ENCODE results near the gene BNC1.

Gene BNC1, protein sequence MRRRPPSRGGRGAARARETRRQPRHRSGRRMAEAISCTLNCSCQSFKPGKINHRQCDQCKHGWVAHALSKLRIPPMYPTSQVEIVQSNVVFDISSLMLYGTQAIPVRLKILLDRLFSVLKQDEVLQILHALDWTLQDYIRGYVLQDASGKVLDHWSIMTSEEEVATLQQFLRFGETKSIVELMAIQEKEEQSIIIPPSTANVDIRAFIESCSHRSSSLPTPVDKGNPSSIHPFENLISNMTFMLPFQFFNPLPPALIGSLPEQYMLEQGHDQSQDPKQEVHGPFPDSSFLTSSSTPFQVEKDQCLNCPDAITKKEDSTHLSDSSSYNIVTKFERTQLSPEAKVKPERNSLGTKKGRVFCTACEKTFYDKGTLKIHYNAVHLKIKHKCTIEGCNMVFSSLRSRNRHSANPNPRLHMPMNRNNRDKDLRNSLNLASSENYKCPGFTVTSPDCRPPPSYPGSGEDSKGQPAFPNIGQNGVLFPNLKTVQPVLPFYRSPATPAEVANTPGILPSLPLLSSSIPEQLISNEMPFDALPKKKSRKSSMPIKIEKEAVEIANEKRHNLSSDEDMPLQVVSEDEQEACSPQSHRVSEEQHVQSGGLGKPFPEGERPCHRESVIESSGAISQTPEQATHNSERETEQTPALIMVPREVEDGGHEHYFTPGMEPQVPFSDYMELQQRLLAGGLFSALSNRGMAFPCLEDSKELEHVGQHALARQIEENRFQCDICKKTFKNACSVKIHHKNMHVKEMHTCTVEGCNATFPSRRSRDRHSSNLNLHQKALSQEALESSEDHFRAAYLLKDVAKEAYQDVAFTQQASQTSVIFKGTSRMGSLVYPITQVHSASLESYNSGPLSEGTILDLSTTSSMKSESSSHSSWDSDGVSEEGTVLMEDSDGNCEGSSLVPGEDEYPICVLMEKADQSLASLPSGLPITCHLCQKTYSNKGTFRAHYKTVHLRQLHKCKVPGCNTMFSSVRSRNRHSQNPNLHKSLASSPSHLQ

DNA sequence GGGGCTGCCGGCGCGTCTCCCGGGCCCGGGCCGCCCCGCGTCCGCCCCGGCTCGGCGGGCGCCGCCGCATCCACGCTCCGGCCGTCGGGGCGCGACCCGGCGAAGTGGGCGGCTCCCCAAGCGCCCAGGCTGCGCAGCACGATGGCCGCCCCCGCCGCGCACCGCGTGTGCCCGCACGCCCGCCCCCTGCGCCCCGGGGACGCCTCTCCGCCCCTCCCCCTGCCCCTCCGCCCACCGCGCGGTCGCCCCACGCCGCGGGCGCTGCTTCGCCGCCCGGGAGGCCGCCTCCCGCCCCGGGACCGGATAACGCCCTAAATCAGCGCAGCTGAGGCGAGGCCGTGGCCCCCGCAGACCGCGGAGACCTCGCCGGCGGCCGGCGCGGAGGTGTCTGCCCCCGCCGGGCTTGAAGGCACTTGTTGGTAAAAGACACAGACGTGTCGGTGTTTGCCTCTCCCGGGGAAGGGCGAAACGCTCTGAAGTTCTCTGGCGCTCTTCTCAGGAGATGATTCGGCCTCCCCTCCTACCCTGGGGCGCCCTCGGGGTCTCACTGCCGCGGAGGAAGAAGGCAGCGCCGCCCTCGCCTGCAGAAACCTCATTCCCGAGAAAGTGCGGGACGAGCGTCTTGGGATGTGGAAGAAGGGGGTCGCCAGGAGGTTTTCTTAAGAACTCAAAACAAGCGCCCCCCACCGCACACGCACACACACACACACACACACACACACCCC, at the start of gene BNC1:
TSS of gene BNC1 (minus strand) at position 106 of the 725 bp plus-strand sequence. CDS start at position 70, 36 bp downstream.
- in situ Hi-C loops (cut with MboI; ENCODE audit: low sequenced_read_pairs): no loop called here

DNA sequence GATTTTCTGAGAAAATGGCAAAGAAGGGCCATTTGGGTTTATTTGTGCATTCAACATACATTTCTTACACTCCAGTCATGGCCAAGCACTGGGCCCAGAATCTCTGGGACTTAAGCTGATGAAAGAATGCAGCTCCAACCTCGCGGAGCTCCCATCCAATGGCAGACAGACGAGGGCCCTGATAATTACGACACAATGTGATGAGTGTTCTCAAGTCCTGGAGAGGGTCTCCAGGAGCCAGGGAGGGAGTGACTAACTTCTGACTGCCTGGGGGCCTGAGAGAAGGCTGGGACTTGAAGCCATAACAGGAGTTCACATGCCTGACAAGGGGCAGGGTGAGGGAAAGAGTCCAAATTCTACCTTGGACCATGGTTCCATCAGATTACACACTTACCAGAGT, 42.6 kb upstream of the BNC1 start:
- in situ Hi-C loops (cut with MboI; ENCODE audit: low sequenced_read_pairs): no loop called here

DNA sequence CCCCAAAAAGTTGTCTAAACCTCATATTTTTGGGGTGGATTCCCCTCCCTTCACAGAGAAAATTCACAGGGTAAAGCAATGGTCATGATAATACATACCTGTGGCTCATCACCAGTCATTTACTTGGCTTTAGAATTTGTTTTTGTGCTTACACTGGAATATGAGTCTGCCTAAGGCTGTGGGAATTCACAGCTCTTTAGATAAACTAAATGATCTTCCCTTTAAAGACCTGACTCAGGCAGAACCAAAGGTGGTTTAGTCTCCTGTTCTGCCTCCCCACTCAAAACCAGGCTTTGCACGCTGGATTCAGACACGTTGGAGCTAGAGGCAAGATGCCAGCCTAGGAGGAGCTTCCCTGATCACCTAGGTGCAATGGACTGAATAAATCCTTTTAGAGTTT, 40.3 kb upstream of the BNC1 start:
- in situ Hi-C loops (cut with MboI; ENCODE audit: low sequenced_read_pairs): no loop called here

DNA sequence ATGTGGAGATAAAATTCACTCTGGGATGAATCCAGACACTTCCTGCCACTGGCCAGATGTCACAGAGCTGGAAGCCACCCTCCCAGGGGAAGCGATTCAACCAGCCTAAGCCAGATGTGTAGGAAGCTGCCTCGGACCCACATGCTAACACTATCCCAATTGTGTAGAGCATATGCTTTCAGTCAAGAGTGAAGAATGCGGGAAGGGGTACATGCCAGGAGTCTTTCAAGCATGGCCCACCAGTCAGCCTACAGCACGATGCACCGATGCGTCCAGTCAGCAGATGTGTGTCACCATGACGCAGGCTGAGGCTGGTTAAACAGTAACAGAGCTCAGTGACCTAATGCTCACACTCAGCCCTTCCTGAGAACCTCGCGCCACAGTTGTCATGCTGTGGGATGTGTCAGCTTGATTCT, 38.8 kb upstream of the BNC1 start:
- in situ Hi-C loops (cut with MboI; ENCODE audit: low sequenced_read_pairs): no loop called here

DNA sequence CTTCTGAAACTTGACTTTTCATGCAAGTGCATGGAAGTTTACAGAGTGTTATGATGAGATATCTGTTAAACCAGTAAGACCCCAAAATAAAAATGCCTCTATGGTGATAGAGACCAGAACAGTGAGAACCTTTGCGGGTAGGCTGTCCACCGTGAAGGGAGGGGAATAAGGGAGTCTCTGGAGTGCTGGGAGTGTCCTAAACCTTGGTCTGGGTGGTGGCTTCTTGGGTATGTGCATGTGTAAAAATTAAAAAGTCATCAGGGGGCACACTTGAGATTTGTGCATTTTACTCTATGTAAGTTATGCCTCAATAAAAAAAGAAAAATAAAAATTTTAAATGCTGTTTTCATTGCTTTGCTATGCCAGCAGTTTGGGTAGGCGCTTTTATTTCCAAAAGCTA, 38.2 kb upstream of the BNC1 start:
- in situ Hi-C loops (cut with MboI; ENCODE audit: low sequenced_read_pairs): no loop called here

DNA sequence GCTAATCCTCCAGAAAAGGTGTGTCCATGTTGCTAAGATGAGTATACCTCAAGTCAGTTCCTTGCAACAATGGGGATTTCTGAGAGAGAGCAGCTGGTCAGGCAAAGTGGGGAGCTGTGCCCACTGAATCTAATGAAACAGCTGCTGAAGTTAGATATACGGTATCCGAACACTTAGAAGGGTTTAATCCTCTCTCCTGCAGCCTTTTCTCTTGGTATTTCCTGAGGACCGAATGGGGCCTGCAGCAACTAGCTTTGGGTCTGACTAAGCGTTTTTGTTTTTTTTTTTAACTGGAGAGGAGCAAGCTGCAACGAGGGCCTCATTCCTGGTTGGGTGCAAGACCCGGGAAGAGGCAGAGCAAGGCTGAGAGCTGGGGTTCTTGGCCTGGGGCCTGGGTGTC, 37.6 kb upstream of the BNC1 start:
- in situ Hi-C loops (cut with MboI; ENCODE audit: low sequenced_read_pairs): no loop called here

DNA sequence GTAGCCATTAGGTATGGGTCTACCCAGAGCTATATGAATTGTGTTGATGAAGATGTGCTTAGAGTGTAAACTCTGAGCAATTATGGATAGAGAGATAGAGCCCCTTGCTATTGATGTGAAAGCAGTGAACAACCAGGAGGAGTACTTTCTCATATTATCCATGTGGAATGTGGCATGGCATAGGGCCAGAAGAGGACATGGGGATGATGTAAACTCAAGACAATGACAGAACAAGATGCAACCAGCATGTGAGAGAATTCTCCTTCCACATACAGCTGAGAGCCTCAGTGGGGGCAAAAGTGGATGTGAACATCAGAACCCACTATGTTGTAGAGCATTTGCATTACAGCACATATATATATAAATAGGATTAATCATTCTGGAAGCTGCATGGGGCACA, 36.4 kb upstream of the BNC1 start:
- in situ Hi-C loops (cut with MboI; ENCODE audit: low sequenced_read_pairs): no loop called here

DNA sequence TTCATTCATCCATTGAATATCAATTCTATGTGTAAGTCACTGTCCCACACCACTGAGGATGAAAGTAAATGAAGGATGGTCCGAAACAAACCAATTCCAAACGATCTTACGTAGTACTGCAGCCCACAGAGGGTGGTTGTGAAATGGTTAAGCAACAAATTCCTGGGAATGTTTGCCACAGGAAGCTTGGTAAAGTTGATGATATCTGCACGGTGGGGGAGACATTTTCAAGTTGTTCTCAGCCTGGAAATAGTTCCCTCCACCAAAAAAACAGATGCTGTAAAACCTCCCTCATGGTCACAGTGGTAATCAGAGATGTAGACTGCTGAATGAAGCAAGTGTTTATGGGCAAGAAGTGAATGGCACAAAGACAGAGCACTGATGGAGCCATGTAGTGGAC, 35.9 kb upstream of the BNC1 start:
- in situ Hi-C loops (cut with MboI; ENCODE audit: low sequenced_read_pairs): no loop called here

DNA sequence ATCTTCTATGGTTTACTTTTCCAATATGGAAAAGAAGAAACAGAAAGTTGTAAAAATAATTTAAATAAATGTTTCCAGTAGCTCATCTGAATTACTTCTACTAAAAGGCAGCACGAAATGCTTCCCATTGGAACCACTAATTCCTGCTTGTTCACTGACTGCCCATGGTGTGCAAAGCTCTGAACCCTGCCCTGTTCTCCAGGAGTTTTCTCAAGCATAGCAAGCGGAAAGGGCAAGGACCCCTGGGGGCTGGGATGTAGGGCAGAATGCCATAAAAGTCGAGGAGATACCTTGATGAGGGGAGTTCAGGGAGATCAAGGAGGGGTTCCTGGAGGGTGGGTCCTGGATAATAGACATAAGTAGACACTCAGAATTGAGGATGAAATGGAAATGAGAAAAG, 35.3 kb upstream of the BNC1 start:
- in situ Hi-C loops (cut with MboI; ENCODE audit: low sequenced_read_pairs): no loop called here

DNA sequence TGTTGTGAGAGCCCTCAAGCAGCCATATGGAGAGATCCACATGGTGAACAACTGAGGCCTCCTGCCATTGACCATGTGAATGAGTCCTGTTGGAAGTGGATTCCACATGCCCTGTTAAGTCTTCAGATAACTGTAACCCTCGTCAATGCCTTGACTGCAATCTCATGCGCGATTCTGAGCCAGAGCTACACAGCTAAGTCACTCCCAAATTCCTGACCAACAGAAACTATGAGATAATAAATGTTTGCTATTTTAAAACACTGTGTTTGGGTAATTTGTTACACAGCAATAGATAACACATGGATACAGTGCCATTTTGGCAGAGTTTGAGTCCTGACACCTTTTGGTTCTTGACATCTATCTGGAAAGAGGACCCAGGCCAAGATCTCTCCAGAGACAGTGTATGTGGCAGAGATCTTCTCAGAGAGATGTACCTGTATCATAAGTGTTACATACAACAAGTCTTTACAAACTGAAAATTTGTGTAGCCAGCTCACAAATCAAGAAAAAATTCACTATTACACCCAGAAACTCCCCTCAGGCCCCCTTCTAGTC, 34.5 kb upstream of the BNC1 start:
- in situ Hi-C loops (cut with MboI; ENCODE audit: low sequenced_read_pairs): no loop called here

DNA sequence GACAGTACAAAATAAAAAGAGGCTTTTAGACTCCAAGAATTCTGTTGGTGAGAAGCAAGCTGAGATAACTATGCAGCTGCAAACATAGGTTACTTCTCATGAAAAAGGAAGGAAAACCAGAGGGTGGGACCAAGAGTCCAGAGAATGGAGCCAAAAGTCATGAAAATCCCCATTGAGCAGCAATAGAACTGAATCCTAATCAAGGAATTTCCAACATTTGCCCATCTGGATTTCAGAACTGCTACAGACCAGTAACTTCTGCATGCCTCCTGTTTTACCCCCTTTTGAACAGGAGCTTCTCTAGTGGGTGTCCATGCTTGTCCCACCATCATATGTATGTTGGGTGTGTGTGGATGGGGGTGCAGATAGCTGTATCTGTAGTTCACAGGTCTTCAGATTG, 33.6 kb upstream of the BNC1 start:
- in situ Hi-C loops (cut with MboI; ENCODE audit: low sequenced_read_pairs): no loop called here

DNA sequence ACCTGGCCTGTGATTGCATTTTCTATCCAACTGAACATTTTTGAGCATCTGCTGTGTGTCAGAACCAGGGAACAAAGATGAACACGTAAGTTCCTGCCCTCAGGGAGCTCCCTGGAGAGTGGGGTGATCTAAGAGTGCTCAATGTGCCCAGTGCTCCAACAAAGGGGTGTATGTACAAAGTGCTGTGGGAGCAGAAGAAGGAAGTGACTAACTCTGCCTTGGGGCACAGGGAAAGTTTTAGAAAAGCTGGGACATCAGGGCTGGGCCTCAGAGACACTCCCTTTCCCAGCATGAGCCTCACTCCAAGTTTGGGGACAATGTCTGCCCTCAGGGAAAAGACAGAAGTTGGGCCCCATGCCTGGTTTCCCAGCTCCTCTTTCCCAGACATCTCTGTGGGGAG, 27.6 kb upstream of the BNC1 start:
- in situ Hi-C loops (cut with MboI; ENCODE audit: low sequenced_read_pairs): no loop called here

DNA sequence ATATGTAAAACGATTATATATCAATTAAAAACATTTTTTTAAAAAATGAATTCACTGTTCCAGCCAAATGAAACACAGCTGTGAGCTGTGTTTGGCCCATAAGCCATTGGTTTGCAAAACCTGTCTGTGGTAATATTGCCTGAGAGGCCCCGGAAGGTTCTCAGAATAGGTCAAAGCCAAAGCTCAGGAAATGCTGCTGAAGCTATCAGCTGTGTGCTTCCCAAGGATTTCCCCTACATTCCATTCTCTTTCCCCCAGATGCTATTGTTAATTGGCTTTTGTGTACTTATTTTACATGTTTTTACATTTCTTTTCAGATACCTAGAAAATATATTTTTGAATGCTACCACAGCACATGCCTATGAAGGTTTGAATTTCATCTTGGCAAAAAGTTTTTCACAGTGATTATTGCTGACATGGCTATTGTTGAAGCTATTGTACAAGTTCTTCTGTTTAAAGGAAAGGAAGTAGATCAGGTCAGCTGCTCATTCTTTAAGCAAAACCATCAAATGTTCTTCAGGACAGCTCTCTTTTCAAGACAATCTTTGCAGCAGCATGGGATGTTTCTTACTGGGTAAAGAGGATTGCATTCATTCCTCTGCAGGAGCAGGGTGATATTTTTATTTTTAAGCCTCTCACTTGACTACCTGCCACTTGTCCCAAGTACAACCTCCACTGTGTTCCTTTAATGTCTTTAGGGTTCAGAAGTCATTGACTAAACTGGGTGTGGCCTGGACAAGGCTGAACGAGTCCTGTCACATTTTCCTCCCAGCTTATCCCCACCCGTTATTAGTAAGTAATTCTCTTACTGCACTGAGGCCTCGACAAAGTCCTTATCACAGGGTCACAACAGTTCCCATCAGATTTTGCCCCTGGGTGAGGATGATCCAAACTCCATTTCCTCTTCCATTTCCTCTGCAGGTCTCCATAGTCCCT, 26.3 kb upstream of the BNC1 start:
- in situ Hi-C loops (cut with MboI; ENCODE audit: low sequenced_read_pairs): no loop called here

DNA sequence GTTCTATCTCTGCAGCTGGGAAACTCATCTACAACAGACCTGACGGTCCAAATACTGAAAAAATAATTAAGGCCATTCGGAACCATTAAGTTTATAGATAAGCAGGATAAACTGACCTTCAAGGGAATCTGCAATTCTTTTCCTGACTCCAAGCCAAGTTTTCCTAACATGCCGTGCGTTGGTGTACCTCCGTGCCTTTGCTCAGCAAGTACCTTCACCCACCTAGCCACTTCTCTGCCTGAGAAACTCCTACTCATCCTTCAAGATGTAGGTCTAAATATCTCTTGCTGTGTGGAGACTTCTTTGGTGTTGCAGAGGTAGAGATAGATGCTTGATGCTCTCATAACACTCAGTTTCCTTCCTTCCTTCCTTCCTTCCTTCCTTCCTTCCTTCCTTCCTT, 24.2 kb upstream of the BNC1 start:
- in situ Hi-C loops (cut with MboI; ENCODE audit: low sequenced_read_pairs): no loop called here

DNA sequence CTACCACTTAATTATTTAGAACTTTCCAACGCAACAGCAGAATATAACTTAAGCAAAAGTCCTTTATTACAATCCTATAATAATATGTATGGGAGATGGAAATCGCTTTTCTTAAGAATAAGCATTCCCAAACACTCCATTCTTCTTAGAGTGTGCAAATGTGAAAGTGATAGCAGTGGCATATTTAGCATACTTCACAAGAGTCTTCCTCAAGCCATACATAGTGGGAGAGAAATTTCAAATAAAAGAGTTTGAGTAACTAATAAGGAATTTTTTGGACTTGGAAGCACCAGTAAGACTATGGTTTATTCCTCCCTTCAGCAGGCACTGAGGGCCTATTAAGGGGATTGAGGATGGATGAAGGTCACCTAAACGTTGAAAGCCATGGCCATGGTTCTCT, 22.1 kb upstream of the BNC1 start:
- in situ Hi-C loops (cut with MboI; ENCODE audit: low sequenced_read_pairs): no loop called here

DNA sequence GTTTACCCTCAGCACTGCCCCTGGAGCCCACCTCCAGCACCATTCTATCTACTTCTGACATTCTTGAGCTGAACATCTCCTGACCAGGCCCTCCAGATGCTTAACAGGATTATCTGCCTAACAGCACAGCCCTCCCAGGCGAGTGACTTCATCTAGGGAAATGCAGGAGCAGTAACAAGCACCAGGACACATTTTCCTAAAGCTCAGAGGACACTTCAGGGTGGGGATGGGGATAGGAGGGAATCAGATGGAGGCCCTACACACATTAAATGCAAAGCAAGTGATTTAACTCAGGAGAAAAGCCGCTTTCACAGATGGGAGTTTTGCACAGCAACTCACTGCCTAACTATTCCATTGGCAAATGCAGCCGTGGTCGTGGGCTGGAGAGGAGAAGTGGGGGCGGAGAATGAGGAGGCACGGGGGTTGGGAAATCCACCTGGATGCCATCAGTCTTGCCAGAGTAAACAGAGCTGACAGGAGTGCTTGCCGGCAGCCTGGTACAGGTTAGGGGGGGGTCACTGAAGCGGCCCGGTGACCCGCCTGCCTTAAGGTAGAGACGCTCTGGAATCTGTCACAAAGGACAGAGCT, 21.3 kb upstream of the BNC1 start:
- in situ Hi-C loops (cut with MboI; ENCODE audit: low sequenced_read_pairs): no loop called here

DNA sequence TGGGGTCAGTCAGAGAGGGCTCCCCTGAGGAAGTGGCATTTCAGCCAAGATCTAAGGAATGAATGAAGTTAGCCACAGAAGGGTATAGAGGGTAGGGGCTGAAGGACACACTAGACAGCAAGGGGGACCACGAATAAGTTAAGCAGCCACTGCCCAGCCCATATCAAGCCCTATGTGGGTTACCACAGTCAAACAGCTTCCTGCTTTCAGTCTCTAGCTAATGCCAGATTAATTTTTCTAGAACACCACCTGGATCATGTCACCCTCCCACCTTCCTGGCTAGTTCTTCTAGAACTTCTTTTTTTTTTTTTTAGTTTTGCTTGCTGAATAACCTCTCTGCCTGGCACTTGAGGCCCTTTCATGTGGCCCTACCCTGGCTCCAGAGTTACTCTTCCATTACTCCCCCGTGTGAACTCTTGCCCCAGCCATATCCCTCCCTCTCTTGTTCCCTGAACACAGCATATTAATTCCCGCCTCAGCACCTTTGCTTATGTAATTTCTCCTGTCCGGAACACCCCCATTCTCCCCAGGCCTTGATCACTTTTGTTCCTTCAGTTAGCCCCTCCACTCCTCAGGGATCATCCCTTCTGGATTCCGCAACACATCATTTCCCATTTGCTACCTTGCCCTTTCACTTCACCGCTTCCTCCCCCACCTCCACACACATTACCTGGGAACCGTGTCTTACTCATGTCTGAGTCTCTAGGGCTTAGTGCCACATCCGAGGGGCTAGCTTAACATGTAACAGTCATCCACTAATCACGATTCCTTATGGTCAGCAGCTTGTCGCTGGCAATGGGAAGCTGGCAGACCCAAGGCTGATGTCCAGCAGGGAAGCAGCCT, 20.6 kb upstream of the BNC1 start:
- in situ Hi-C loops (cut with MboI; ENCODE audit: low sequenced_read_pairs): no loop called here

DNA sequence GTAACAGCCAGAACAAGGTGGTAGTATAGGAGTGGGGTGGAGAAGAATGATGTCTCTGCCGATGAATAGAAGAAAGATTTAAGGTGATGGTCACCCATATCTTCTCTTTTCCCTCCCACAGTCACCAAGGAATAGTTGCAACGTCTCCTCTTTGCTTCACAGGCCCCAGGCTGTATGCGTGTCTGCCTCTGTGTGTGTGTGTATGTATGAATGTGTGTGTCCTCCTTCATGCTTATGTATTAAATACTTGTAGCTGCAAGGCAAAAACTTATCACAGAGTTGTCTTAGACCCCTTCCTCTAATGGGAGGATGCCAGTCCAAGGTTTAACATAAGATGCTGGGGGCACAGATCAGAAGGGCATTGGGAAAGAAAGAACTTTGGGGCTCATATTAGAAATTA, 19.1 kb upstream of the BNC1 start:
- in situ Hi-C loops (cut with MboI; ENCODE audit: low sequenced_read_pairs): no loop called here

DNA sequence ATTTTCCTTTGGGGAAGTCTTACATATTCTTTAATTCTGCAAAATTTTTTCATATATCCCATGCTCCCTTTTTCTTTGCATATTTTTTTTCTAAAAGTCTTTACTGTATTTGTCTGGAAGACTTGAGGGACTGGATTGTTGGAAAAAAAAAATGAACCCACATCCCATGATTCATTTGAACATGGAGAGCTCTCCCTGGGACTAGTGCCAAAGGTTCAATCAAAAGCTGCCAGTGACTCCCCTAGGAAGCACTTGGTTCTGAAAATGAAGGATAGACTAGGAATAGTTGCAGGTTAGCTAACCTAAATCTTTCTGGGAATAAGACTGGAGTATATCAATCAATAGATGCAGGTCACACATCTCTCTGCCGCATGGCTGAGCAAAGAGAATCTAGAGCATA, 16.4 kb upstream of the BNC1 start:
- in situ Hi-C loops (cut with MboI; ENCODE audit: low sequenced_read_pairs): no loop called here
